ENCODE results near the gene FAM149B1. TPM values are rescaled to one million over a fixed set of nuclear protein-coding genes. Genes with fewer than 3 reads are reported as not detected.

The FAM149B1 gene
- total RNA-seq, 1 experiment from 2014 or later, result 17.5 TPM

DNA sequence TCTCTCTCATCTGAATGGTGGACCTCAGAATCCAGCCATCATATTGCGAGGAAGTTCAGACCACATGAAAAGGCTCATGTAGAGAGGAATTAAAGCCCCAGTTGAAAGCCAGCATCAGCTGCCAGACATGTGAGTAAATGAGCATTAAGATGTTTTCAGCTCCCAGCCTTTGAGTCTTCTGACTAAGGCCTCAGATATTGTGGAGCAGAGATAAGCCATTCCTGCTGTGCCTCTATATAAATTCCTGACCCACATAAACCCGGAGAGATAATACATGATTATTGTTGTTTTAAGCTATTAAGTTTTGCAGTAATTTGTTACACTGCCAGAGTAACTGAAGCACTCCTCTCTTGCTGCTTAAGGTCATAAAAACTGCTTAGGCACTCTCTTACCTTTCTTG, 14.6 kb downstream of the FAM149B1 start:
- RAD21 ChIA-PET (ENCODE audit: low non-redundant PET in 1 of 2, low total read pairs in 2 of 2, uncharacterized antibody in 2 of 2, unreplicated experiment in 2 of 2), result no interaction called here
- H3K4me3 ChIP-seq (replicated peaks in 1 of 2; ENCODE audit: low read depth in 1 of 2, low read length in 2 of 2), result no peak overlapping the region
- POLR2A ChIA-PET, result no interaction called here
- no peaks in the 10 kb centered on the region for H3K27me3 ChIP-seq (ENCODE audit: insufficient read depth, low read length)
- TF ChIP-seq CBX3 (IDR thresholded peaks at IDR 0.05; ENCODE audit: low read depth) (no peak), SIN3A (IDR thresholded peaks at IDR 0.05; ENCODE audit: low read depth) (no peak), TCF7L2 (IDR thresholded peaks at IDR 0.05; ENCODE audit: borderline replicate concordance, extremely low read depth, insufficient read depth, insufficient read length) (no peak), POLR2A (IDR thresholded peaks at IDR 0.05; ENCODE audit: borderline replicate concordance, extremely low read depth, insufficient read depth, insufficient read length) (no peak), ZNF274 (IDR thresholded peaks at IDR 0.05; ENCODE audit: low read depth, low read length) (no peak), CEBPB (IDR thresholded peaks at IDR 0.05; ENCODE audit: low read depth) (no peak), ZFX (IDR thresholded peaks at IDR 0.05) (no peak), EZH2phosphoT487 (IDR thresholded peaks at IDR 0.05; ENCODE audit: borderline replicate concordance) (no peak), ELF1 (IDR thresholded peaks at IDR 0.05; ENCODE audit: borderline replicate concordance, low read depth) (no peak)
- H3K27ac ChIP-seq (ENCODE audit: low read depth, low read length), result no peak overlapping the region
- no peak for ATAC-seq
- no peaks in the 10 kb centered on the region for H3K9me3 ChIP-seq (ENCODE audit: control insufficient read depth in 1 of 2, insufficient read depth in 1 of 2, low read depth in 1 of 2, low read length in 2 of 2)
- no peak overlapping the region for H2AFZ ChIP-seq (ENCODE audit: low read depth, low read length, poor library complexity, severe bottlenecking)
- intact Hi-C loops (cut with micrococcal nuclease), result no loop called here
- peaks cover 0 to 6% of the 10 kb centered on the region in 2 experiments; a peak in 2 of 4 replicates for H3K36me3 ChIP-seq (ENCODE audit: control insufficient read depth in 1 of 2, insufficient read depth in 2 of 2, low read length in 2 of 2)
- CTCF ChIA-PET, result no interaction called here
- DNase-seq (ENCODE audit: low read depth, low spot score), result no peak
- no peak overlapping the region for H3K9ac ChIP-seq (ENCODE audit: low read length)
- no TSS peak for BruUV-seq (replicated peaks)
- no peaks in the 10 kb centered on the region for H3K4me1 ChIP-seq (ENCODE audit: control insufficient read depth in 1 of 2, insufficient read depth in 2 of 2, low read length in 2 of 2)
- H4K20me1 ChIP-seq (ENCODE audit: insufficient read depth), result no peaks in the 10 kb centered on the region
- no peaks in the 10 kb centered on the region for H3K79me2 ChIP-seq (ENCODE audit: insufficient read depth, low read length)
- no peaks in the 10 kb centered on the region for H3K9me2 ChIP-seq (ENCODE audit: insufficient read depth)
- no peak overlapping the region for H3K4me2 ChIP-seq (ENCODE audit: low read length)

DNA sequence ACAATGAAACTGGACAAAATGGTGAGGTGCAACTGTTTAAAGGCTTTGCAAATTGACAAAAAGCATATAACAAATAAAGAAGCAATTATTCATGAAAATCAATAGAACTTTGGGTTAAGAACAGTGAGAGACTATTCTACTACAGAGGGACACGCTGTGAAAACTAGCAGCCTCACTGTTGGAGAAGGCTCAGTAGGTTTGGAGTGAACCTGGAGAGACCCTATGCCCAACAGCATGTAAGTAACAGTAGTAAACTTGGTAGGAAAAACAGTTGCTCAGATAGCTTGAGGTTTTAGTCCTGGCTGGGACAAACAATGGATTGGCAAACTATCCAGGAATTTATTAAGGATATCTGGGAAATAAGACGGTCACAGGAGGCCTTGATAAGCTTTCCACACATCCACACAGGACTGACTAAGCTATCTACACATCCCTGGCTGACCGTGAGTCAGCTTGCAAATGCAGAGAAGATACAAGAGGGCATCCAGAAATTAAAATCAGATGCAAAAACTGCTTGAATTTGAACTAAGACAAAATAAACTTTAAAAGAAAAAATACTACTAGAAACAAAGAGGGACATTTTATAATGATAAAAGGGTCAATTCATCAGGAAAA, 15.9 kb downstream of the FAM149B1 start:
- POLR2A ChIA-PET, result no interaction called here
- no peak for ATAC-seq
- H3K4me1 ChIP-seq (ENCODE audit: control insufficient read depth in 1 of 2, insufficient read depth in 2 of 2, low read length in 2 of 2), result no peaks in the 10 kb centered on the region
- TF ChIP-seq EZH2 (IDR thresholded peaks at IDR 0.05) (no peak), POLR2A (IDR thresholded peaks at IDR 0.05; ENCODE audit: borderline replicate concordance, extremely low read depth, insufficient read depth, insufficient read length) (no peak), ELF1 (IDR thresholded peaks at IDR 0.05; ENCODE audit: borderline replicate concordance, low read depth) (no peak), SRF (IDR thresholded peaks at IDR 0.05; ENCODE audit: low read depth) (no peak), EZH2phosphoT487 (IDR thresholded peaks at IDR 0.05; ENCODE audit: borderline replicate concordance) (no peak), FOSL1 (IDR thresholded peaks at IDR 0.05; ENCODE audit: low read depth) (no peak), SP1 (IDR thresholded peaks at IDR 0.05; ENCODE audit: low read depth) (no peak), ZNF274 (IDR thresholded peaks at IDR 0.05; ENCODE audit: low read depth, low read length) (no peak), ZFX (IDR thresholded peaks at IDR 0.05) (no peak), CEBPB (IDR thresholded peaks at IDR 0.05; ENCODE audit: low read depth) (no peak), EGR1 (IDR thresholded peaks at IDR 0.05; ENCODE audit: low read depth) (no peak), JUND (IDR thresholded peaks at IDR 0.05) (no peak), RAD21 (IDR thresholded peaks at IDR 0.05; ENCODE audit: low read depth) (no peak), ATF3 (IDR thresholded peaks at IDR 0.05) (no peak), CBX3 (IDR thresholded peaks at IDR 0.05; ENCODE audit: low read depth) (no peak)
- TF ChIP-seq, protein P1, sequence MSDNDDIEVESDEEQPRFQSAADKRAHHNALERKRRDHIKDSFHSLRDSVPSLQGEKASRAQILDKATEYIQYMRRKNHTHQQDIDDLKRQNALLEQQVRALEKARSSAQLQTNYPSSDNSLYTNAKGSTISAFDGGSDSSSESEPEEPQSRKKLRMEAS (IDR thresholded peaks at IDR 0.05), result no peak
- TF ChIP-seq, protein P2, sequence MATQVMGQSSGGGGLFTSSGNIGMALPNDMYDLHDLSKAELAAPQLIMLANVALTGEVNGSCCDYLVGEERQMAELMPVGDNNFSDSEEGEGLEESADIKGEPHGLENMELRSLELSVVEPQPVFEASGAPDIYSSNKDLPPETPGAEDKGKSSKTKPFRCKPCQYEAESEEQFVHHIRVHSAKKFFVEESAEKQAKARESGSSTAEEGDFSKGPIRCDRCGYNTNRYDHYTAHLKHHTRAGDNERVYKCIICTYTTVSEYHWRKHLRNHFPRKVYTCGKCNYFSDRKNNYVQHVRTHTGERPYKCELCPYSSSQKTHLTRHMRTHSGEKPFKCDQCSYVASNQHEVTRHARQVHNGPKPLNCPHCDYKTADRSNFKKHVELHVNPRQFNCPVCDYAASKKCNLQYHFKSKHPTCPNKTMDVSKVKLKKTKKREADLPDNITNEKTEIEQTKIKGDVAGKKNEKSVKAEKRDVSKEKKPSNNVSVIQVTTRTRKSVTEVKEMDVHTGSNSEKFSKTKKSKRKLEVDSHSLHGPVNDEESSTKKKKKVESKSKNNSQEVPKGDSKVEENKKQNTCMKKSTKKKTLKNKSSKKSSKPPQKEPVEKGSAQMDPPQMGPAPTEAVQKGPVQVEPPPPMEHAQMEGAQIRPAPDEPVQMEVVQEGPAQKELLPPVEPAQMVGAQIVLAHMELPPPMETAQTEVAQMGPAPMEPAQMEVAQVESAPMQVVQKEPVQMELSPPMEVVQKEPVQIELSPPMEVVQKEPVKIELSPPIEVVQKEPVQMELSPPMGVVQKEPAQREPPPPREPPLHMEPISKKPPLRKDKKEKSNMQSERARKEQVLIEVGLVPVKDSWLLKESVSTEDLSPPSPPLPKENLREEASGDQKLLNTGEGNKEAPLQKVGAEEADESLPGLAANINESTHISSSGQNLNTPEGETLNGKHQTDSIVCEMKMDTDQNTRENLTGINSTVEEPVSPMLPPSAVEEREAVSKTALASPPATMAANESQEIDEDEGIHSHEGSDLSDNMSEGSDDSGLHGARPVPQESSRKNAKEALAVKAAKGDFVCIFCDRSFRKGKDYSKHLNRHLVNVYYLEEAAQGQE (IDR thresholded peaks at IDR 0.05; ENCODE audit: low read depth), result no peak

More for the DNA sequence above, 15.9 kb downstream of the FAM149B1 start:
- Histone ChIP-seq H3K27me3 (ENCODE audit: insufficient read depth, low read length) (no peaks in the 10 kb centered on the region), H3K9ac (ENCODE audit: low read length) (no peak overlapping the region), H4K20me1 (ENCODE audit: insufficient read depth) (no peaks in the 10 kb centered on the region), H3K4me3 (replicated peaks in 1 of 2; ENCODE audit: low read depth in 1 of 2, low read length in 2 of 2) (no peak overlapping the region), H3K9me2 (ENCODE audit: insufficient read depth) (no peaks in the 10 kb centered on the region), H3K4me2 (ENCODE audit: low read length) (no peak overlapping the region), H3K79me2 (ENCODE audit: insufficient read depth, low read length) (no peaks in the 10 kb centered on the region), H3K27ac (ENCODE audit: low read depth, low read length) (no peak overlapping the region), H3K9me3 (ENCODE audit: control insufficient read depth in 1 of 2, insufficient read depth in 1 of 2, low read depth in 1 of 2, low read length in 2 of 2) (no peaks in the 10 kb centered on the region), H3K36me3 (ENCODE audit: control insufficient read depth in 1 of 2, insufficient read depth in 2 of 2, low read length in 2 of 2) (peaks cover 0 to 3% of the 10 kb centered on the region in 2 experiments; a peak in 1 of 4 replicates), H2AFZ (ENCODE audit: low read depth, low read length, poor library complexity, severe bottlenecking) (no peak overlapping the region)
- no peak for DNase-seq (ENCODE audit: low read depth, low spot score)
- BruUV-seq (replicated peaks), result no TSS peak
- RAD21 ChIA-PET (ENCODE audit: low non-redundant PET in 1 of 2, low total read pairs in 2 of 2, uncharacterized antibody in 2 of 2, unreplicated experiment in 2 of 2), result no interaction called here
- intact Hi-C loops (cut with micrococcal nuclease), result no loop called here
- CTCF ChIA-PET, result no interaction called here

All from HCT116 (cell line).